Activated gamma-delta T cell treated with anti-CD3 and anti-CD28 coated beads, Interleukin-2, amount 50 U/mL, for 16 hours (primary cell): ENCODE results near the gene FOXI1.
"Not testable (repeated sequence)": the region's sequence is repeated elsewhere in the genome, so short reads cannot be mapped to it uniquely, and the experiment has no call there.

Source experiments
- DNase-seq: peaks from one replicate; pipeline ENCODE4 v3.0.0-alpha.2; 2020; ENCODE audit warnings: low read depth

Gene FOXI1

GRCh38 chr5:170092455-170093101 is 13.1 kb upstream of the FOXI1 start:
- DNase-seq, result no peak

GRCh38 chr5:170094329-170094728 is 11.4 kb upstream of the FOXI1 start:
- not testable (repeated sequence) for DNase-seq

GRCh38 chr5:170095646-170096045 is 10.1 kb upstream of the FOXI1 start:
- DNase-seq, result no peak

GRCh38 chr5:170097934-170098333 is 7.8 kb upstream of the FOXI1 start:
- no peak for DNase-seq

GRCh38 chr5:170100066-170100943 is 5.4 kb upstream of the FOXI1 start:
- DNase-seq, result peak; percentile 52

- DNase-seq, result no peak
Measured at GRCh38 chr5:170103447-170103846, 2.2 kb upstream of the FOXI1 start.

GRCh38 chr5:170104299-170104698 is 1.4 kb upstream of the FOXI1 start:
- DNase-seq, result no peak

- DNase-seq, result no peak
Measured at GRCh38 chr5:170104710-170105109, 987 bp upstream of the FOXI1 start.

- DNase-seq, result no peak
Measured at GRCh38 chr5:170107674-170108073, 2.0 kb downstream of the FOXI1 start.

GRCh38 chr5:170108266-170108785 is 2.6 kb downstream of the FOXI1 start:
- no peak for DNase-seq

GRCh38 chr5:170109059-170110031 is 3.6 kb downstream of the FOXI1 start:
- DNase-seq, result no peak

GRCh38 chr5:170110403-170111087 is 4.8 kb downstream of the FOXI1 start:
- DNase-seq, result no peak

GRCh38 chr5:170111088-170111785 is 5.5 kb downstream of the FOXI1 start:
- DNase-seq, result no peak

- no peak for DNase-seq
Measured at GRCh38 chr5:170112876-170113521, 7.3 kb downstream of the FOXI1 start.

GRCh38 chr5:170113522-170113900 is 7.8 kb downstream of the FOXI1 start:
- DNase-seq, result no peak

GRCh38 chr5:170114271-170114670 is 8.6 kb downstream of the FOXI1 start:
- DNase-seq, result no peak

GRCh38 chr5:170115925-170116324 is 10.2 kb downstream of the FOXI1 start:
- DNase-seq, result no peak

- no peak for DNase-seq
Measured at GRCh38 chr5:170117736-170118135, 12.0 kb downstream of the FOXI1 start.

GRCh38 chr5:170120576-170120975 is 14.9 kb downstream of the FOXI1 start:
- DNase-seq, result no peak

GRCh38 chr5:170121321-170121720 is 15.6 kb downstream of the FOXI1 start:
- DNase-seq, result no peak
